Measurements from ENCODE around the gene POLR3H.

POLR3H gene

GRCh38 chr22:41478473-41478872 is 65.8 kb downstream of the POLR3H start:
- H3K27ac ChIP-seq = no peak overlapping the region
- TF ChIP-seq CTCF (conservative IDR thresholded peaks at IDR 0.05; ENCODE audit: low read depth) = no peak
- POLR2A ChIA-PET (ENCODE audit: low non-redundant PET) = interaction anchor here (0.5 kb wide), 1 partner anchor 32 kb away, joined by 3 read pairs; the partner anchor contains the start of gene TOB2
- DNase-seq (ENCODE audit: low spot score) = no peak
- CTCF ChIA-PET = interaction anchor here (0.7 to 1.5 kb wide), 2 partner anchors 29 to 40 kb away, joined by 3 to 4 read pairs; no protein-coding TSS in a partner anchor
